ENCODE results near the gene HES1. TPM values are rescaled to one million over a fixed set of nuclear protein-coding genes. Genes with fewer than 3 reads are reported as not detected.
A peak's percentile ranks its signal among the peaks of the same experiment; 100 is the strongest.

Gene HES1
- total and polyA plus RNA-seq, 10 of the 15 experiments (the other 5 are each of a cell fraction or from before 2014, with no cell fraction given) = 0.46 to 5.3 (median 2.3) TPM

- no peak for TF ChIP-seq CHD2 (IDR thresholded peaks at IDR 0.05; ENCODE audit: borderline replicate concordance, low read depth, low read length)
Measured at GRCh38 chr3:194099215-194099614, 36.7 kb upstream of the HES1 start (continued).

GRCh38 chr3:194100856-194101390, 35.0 kb upstream of the HES1 start:
- Histone ChIP-seq H3K27me3 (replicated peaks in 1 of 2; ENCODE audit: control insufficient read depth in 2 of 2, insufficient read depth in 2 of 2, low read length in 1 of 2) (peaks cover 2 to 13% of the 10 kb centered on the region in 2 experiments), H3K4me2 (ENCODE audit: control insufficient read depth, insufficient read depth) (peak overlapping the region; percentile 73), H2AFZ (ENCODE audit: control insufficient read depth, low read depth, low read length) (no peak overlapping the region), H3K9me3 (replicated peaks; ENCODE audit: control insufficient read depth, insufficient read depth, low read length) (no peaks in the 10 kb centered on the region), H3K27ac (ENCODE audit: control insufficient read depth, insufficient read depth) (no peak overlapping the region), H3K4me1 (ENCODE audit: control insufficient read depth, insufficient read depth, low read length) (peaks cover 43% of the 10 kb centered on the region), H3K9ac (ENCODE audit: control insufficient read depth, insufficient read depth, low read length) (no peak overlapping the region), H3K4me3 (no peak overlapping the region; the same call in 1 of the 2 replicates), H3K79me2 (ENCODE audit: control insufficient read depth, insufficient read depth, low read length) (no peaks in the 10 kb centered on the region), H3K36me3 (ENCODE audit: control insufficient read depth in 2 of 2, insufficient read depth in 2 of 2, low read length in 1 of 2) (no peaks in the 10 kb centered on the region), H4K20me1 (ENCODE audit: control insufficient read depth, insufficient read depth) (peaks cover 2% of the 10 kb centered on the region; the same call in 1 of the 2 replicates)
- ChIA-PET POLR2A (no interaction called here), CTCF (interaction anchor here (0.9 to 1.5 kb wide), 4 partner anchors 11 to 435 kb away, joined by 3 to 4 read pairs (median 4); no protein-coding TSS in a partner anchor), RAD21 (ENCODE audit: unreplicated experiment) (interaction anchor here (0.9 to 1.9 kb wide), 8 partner anchors 27 to 215 kb away, joined by 3 to 24 read pairs (median 3); no protein-coding TSS in a partner anchor), SMC1A (ENCODE audit: uncharacterized antibody, unreplicated experiment) (interaction anchor here (1.0 to 2.3 kb wide), 9 partner anchors 10 to 215 kb away, joined by 3 to 23 read pairs (median 4); no protein-coding TSS in a partner anchor)
- intact Hi-C loops (cut with micrococcal nuclease; ENCODE audit: unreplicated experiment) = loop anchor here (1.0 kb wide), 2 partner anchors 30 to 98 kb away; no protein-coding TSS in a partner anchor
- DNase-seq (ENCODE audit: low read depth, low spot score) (peak; percentile 79), FAIRE-seq (peak; percentile 95), ATAC-seq (peak; percentile 93)
- WGBS (ENCODE audit: insufficient coverage, insufficient replicate concordance, low lambda C conversion rate, missing lambda C conversion rate) = under 1% methylated on average over 15 of the region's 15 CpGs
- in situ Hi-C loops (cut with MboI) = no loop called here
- BruUV-seq (replicated peaks) = no TSS peak
- TF ChIP-seq MYC (IDR thresholded peaks at IDR 0.05; ENCODE audit: insufficient read depth, insufficient read length, insufficient replicate concordance, low read length, severe bottlenecking) (no peak), WRNIP1 (IDR thresholded peaks at IDR 0.05; ENCODE audit: borderline replicate concordance, low read depth, low read length) (no peak), IKZF1 (conservative IDR thresholded peaks at IDR 0.05) (peak; percentile 52), SREBF2 (IDR thresholded peaks at IDR 0.05; ENCODE audit: low read length) (no peak), BMI1 (IDR thresholded peaks at IDR 0.05; ENCODE audit: borderline replicate concordance) (no peak), IRF3 (IDR thresholded peaks at IDR 0.05) (no peak), SMARCA5 (IDR thresholded peaks at IDR 0.05) (no peak), RB1 (IDR thresholded peaks at IDR 0.05; ENCODE audit: borderline replicate concordance) (no peak), CTCF (IDR thresholded peaks at IDR 0.05 in 2 of 3, conservative IDR thresholded peaks at IDR 0.05 in 1 of 3; ENCODE audit: control insufficient read depth in 2 of 3, extremely low read depth in 1 of 3, insufficient read depth in 1 of 3, low read depth in 3 of 3, low read length in 3 of 3) (no peak), ATF3 (IDR thresholded peaks at IDR 0.05; ENCODE audit: borderline replicate concordance, extremely low read depth, low read depth, low read length) (no peak), POLR2AphosphoS2 (IDR thresholded peaks at IDR 0.05; ENCODE audit: low read depth, low read length) (no peak), NR2C1 (IDR thresholded peaks at IDR 0.05) (no peak), RBBP5 (conservative IDR thresholded peaks at IDR 0.05) (no peak), ZNF592 (IDR thresholded peaks at IDR 0.05) (no peak)

Measured in GM12878 (cell line).